Activated CD4-positive, alpha-beta T cell treated with anti-CD3 and anti-CD28 coated beads, Interleukin-2, amount 50 U/mL, for 48 hours (primary cell): ENCODE data around the gene ANXA2.
A peak's percentile ranks its signal among the peaks of the same experiment; 100 is the strongest.

Source experiments
- DNase-seq, 2 experiments: peaks; one replicate each; pipeline ENCODE4 v3.0.0-alpha.2; 2020

Gene ANXA2

DNA sequence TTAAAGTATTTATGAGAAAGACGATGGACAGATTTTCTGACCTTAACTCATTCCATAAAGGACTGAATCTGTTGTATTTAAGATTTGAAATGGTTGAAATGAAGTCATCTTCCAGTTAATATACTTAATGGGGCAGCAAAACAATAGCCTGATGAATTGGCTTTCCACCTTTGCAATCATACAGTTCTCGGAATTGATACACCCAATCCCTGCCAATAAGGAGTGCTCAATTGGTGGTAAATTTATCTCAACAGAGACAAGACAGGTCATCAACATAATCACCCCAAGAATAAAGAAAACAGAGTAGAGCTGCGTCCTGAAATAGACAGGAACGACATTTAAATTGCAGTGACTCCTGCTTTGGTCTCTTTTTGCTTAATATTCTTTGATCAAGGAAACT lies 11.2 kb downstream of the ANXA2 start:
- no peak for DNase-seq

DNA sequence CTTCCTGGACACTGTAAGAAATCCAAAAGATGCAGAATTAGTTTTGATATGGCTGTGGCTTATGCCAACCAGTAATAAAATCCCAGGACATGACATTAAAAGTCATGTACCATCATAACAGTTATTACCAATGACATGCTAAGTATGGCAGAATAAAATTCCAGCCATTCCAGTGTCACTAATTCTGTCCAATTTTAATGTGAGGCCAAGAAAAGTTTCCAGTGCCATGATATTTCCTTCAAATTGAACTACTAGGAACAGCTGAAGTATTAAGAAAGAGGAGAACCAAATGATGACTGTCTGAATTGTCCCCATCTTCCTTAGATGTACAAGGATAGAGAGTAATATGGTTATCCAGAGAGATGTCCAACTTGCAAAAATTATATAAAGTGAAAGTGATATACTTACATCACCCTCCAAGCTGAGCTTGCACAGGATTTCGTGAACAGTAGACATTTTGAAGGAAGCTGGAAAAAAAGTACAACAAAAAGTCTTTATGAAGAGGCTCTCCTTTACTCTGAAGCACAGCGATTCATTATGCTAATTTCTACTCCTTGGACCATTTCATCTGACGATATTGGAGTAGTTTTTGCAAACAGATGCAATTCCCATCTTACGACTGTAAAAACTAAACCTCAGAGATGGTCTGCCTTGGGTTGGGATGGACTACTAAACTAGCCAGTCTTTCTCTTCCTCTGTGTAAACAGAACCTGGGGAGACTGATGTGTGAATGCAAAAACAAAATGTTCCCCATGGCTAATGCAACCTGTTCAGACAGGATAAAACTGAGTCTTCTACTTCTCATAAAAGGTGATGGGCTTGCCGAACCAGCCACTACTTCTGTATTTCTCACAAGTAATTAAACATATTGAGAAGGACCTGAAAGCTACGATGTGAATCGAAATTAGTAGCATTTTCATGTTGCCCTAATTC lies 11.9 kb downstream of the ANXA2 start:
- no peak for DNase-seq

DNA sequence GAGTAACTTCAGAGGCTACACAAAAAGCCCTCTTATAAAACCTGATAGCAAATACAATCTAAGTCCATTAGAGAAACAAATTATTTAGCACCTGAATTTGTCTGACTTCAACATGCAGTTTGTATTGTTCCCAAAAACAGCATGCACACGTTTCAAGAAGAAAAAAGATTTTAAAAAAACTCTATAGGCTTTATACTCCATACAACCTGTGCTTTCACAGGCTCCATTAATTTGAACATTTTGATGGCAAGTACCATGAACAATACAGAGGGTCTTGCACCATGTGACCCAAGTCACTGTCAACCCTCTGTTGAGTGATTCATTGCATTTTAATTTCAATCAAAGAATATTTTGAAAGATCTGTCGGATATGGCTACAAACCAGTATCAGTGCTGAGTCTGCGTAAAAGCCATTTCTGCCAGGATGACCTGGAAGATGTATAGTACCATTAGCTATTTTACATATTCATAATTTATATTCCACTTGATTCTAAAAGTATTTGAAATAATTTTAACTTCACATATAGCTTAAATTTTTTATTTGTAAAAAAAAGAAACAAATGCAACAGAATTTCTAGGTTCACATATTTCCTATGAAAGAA lies 13.2 kb downstream of the ANXA2 start:
- no peak for DNase-seq

DNA sequence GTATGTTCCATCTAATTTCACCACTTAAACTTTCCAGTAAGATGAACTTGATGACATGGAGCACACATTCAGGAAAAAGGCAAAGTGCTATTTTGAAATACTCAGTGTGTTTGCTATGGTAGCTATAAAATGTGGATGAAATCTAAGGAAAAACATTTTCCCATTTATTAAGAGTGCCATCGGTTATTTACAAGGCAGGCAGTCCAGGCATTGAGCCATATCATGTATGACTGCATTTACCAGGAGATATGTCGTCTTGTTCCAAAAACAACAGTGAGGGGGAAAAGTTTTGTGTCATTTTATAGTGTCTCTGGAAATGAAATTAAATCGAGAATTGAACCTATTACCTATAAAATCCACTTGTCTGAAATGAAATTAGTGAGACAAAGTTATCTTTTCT lies 13.7 kb downstream of the ANXA2 start:
- no peak for DNase-seq

DNA sequence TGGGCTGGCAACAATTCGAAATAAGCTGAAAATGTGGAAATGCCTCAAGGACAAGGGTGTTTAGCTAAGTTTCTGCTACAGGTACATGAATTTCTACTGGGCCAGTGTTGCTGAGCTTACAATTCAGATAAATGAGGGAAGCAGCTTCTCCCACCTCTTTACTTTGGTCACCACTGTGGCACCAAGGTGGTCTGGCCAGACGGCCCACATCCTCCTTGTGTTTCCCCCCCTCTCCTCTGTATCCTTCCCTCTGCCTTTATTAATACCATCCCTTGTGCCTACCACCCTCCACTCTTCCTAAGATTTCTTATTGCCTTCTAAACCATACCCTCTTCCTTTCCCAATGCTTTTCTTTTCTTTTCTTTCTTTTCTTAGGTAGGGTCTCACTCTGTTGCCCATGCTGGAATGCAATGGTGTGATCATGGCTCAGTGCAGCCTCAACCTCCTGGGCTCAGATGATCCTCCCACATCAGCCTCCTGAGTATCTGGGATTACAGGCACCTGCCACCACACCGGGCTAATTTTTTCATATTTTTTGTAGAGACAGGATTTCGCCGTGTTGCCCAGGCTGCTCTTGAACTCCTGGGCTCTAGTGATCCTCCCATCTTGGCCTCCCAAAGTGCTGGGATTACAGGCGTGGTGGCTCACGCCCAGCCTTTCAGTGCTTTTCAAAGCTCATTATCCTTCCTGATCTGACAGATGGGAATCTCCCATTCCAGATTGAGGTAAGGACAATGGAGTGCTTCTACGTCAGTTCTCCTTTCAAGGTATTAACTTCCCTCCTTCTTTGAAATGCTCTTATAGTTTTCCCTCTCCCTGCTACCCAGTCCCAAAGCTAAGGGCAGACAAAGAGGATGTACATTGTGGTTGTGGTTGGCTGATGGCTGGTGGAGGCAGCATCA lies 14.8 kb downstream of the ANXA2 start:
- no peak for DNase-seq

DNA sequence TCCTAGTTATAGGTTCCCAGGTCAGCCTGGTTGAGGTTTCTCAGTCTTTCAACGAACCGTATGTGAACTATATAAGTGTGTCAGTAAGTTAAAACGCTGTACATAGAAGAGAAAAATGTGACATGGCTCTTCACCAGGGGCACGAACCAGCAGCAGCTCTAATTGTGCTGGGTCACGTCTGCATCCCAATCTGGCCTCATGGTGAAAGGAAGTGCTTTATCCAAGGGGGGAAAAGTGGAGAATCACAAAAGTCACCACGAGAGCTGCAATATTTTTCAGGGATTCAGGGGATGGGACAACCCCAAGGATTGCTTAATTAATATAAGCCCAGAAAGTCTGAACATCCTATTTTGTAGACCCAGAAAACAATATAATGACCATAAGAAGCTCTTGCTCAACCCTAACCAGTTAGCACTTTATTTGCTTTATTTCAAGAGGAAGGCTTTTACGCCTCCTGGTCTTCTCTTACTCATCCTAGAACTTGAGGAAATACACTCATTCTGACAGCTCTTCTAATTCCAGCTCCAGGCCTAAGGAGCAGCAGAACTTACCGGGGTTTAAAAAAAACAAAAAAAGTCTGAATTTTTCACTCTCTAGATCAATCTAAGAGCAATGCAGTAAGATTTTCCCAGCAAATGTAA lies 16.5 kb downstream of the ANXA2 start:
- no peak for DNase-seq

DNA sequence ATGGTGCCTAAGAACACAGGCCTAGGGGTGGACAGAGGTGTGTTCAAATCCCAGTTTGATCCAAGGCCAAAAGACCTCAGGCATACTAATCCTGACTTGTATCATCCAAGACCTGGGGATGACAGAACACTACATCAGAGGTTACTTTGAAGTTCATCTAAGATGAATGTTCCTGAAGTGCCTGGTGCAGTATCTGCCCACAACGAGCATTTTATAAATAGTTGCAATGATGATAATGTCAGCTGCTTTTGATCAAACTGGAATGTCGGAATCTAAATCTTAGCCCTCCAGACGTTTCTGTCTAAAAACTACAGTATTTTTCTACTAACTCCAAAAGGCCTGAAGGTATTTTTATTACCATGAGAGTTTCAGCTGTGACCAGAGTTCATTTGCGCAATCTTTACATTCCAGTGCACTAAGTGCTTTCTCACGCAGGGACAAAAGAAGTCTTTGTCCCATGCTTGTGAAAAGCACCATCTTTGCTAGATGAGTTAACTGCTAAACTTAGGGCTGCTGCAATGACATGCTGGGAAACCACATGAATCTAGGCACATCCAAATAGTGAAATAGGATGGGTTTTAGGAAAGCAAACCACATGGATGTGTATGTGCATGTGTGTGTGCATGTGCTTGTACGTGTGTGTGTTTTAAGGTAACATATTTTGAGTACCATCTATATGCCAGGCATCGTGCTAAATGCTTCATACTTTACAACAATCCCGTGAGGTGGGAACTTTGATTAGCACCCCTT lies 18.1 kb downstream of the ANXA2 start:
- DNase-seq: no peak

DNA sequence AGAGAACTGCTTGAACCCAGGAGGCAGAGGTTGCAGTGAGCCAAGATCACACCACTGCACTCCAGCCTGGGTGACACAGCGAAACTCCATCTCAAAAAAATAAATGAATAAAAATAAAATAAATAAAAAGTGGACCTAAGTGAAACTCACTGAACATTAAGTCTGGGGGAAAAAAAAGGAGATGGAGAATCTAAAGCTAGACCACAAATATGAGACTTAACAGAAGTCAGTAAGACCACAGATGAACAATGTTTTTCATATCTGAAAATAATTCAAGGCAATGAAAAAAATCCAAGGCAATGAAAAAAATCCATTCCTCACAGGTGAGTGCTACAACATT lies 18.6 kb downstream of the ANXA2 start:
- DNase-seq: no peak

DNA sequence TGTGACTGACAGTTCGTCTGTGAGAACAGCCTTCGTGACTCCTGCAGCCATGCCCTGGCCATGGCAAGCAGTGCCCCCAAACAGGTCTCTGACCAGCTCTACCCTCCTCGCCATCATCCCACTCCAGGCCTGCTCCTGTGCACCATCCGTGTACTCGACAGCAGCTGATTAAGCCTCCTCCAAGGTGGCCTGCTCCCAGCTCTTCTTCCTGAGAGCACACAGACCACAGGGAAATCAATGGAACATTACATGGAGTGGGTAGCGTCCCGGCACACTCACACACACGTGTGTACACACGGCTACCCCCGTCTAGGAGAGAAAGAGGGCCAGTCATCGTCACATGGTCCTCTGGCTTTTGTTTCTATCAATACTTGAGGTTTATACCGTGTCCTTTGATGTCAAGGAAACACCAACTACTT lies 21.1 kb downstream of the ANXA2 start:
- no peak for DNase-seq

DNA sequence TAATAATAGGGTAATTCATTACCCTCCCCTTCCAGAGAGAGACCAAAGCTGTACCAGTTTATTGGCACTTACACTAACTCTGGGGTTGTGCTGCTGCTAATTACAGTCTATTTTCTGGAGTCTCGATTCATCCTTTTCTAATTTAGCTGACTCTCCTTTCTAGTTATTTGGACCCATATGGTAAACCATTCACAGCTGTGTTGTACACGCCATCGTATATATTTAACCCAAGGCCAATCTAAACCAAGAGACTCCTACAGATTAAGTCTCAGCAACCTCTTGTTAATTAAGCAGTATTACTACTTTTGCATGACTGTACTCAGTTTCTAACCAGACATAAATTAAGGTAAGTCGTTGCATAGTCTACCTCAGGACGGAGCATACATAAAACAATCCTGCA lies 22.5 kb downstream of the ANXA2 start:
- no peak for DNase-seq

DNA sequence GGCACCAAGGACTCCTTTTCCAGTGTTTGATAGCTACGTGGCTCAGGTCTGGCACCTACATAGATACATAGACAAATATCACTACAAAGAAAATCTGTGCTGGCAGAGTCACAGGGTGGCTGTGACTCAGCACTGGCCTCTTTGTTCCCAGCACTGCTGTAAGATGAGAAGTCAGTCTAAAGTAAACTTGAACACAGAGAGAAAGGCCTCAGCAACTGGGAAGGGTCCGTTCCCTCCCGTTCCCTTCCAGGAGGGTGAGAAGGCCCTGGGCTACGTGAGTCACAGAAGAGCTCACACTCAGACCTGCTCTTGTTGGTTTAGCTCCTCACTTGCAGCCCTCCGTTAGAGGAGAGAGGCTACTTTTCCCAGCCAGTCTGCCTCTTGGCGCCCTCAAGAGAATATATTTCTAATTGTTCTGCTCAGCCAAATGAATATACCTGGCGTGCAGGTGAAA lies 23.1 kb downstream of the ANXA2 start:
- no peak for DNase-seq

DNA sequence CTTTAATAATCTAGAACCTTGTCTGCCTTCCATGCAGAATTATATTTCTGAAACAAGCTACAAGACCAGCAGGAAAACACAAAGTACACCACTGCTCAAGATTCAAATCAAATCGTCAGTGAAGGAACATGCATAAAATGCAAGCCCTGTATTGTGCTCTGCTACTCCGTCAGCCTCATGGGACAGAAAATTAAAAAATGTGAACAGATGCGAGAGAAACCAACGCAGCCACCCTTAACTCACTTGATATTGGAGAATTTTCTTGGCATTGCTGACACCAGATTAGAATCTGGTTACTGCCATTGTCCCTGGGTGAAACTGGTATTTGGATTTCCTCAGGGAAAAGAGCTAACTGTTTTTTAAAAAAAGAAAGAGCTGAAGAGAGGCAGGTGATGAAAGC lies 23.6 kb downstream of the ANXA2 start:
- DNase-seq: no peak

DNA sequence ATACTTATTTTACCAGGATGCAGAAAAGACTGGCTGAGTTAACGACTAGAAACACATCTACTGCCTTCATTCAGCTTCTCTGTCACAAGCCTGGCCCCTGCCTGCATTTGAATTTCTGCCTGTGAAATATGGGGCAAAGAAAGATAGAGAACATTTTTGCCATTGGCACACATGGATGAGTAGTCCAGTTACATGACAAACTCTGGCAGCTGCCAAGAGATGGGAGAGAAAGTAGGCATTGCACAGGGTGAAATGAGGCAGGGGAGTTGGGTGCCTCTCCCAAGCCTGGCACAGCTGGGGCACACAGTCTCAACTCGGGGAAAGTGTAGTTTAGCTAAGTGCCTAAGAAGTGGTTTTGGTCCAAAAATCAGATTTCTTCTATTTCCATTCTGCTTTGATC lies 24.0 kb downstream of the ANXA2 start:
- DNase-seq: no peak

DNA sequence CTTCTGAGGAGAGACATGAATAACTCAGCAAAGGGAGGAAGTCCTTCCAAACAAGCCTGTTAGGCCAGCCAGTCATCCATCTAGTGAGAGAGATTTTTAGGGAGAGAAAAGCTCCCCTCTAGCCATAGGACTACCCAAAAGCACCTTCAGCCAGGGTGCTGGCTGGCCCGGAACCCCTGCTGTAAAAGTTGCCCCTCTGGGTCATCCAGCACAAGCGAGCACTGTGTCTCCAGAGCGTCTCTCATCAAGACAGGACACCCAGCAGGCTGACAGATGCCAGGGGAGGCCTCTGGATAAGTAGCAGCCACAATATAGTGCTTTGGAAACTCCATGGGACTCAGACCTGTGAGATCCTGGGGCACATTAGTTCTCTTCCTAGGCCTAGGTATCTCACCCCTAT lies 24.5 kb downstream of the ANXA2 start:
- DNase-seq: no peak

DNA sequence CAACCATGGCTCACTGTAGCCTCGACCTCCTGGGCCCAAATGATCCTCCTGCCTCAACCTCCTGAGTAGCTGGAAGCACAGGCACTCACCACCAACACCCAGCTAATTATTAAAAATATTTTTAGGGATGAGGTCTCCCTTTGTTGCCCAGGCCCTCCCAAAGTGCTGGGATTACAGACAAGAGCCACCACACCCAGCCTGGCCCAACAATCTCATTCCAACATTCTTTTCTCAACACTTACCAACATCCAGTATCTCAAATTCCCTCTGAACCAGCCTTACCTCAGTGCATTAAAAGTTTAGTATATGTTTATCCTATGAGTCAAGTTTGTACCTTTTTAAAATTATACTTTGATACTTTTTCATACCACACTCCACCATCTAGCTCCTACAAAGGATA lies 25.0 kb downstream of the ANXA2 start:
- DNase-seq: no peak

DNA sequence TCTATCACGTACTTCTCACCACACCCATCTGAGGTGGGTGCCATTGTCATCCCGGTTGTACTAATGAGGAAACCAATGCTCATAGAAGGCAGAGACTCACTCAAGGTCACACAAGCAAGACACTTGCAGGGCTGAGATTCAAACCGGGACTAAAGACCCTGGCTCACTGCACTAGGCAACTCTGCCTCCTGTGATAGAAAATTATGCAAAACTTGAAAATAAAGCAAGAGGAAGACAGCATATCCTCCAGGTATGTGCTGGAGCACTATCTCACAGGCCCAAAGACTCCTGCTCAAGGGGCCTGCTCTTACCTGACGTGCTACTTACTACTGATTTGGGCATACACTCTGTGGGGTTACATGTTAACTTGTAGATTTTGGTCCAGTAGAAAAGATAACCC lies 25.6 kb downstream of the ANXA2 start:
- no peak for DNase-seq

DNA sequence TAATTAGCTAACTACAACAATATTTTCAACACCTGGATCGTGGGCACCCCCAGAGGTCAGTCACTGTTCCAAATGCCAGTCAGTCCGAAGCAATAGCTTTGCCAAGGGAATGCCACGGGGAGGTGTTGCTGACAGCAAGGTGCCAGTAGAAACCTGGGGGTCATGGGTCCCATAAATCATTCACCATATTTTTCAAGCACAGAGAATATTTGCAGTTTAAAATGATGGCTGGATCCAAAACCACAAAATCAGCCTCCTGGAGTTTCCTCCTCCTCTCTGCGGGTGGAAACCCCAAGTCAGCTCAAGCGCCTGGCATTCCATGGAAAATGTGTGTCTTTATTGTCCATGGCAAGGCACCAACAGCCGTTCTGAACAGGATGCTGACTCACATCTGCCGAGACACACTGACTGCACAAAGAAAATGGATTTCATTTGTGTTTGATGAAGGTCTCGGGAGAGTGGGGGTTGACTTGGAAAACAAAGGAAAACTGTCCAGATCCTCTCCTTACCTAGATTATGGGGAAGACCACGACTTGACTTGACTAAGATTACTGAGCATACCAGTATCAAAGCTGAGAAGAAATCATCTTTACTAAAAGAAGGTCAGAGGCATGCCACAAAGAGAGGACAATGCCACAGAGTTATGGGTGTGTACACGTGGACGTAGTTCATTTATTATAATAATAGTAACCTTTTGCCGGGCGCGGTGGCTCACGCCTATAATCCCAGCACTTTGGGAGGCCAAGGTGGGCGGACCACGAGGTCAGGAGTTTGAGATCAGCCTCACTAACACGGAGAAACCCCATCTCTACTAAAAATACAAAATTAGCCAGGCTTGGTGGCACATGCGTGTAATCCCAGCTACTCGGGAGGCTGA lies 26.4 kb downstream of the ANXA2 start:
- DNase-seq: peak; percentile 30 to 54

DNA sequence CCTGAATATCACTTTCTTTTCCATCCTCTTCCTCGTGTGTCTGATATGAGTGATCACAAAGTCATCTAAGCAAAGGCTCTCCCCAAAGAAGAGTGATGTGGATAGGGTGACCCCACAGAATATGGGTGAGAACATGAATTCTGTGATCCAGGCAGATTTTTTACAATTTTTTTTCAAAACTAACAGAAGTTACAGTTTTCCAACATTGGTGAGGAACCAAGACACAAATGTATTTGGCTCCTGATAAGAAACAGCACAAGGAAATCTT lies 27.0 kb downstream of the ANXA2 start:
- DNase-seq: no peak

DNA sequence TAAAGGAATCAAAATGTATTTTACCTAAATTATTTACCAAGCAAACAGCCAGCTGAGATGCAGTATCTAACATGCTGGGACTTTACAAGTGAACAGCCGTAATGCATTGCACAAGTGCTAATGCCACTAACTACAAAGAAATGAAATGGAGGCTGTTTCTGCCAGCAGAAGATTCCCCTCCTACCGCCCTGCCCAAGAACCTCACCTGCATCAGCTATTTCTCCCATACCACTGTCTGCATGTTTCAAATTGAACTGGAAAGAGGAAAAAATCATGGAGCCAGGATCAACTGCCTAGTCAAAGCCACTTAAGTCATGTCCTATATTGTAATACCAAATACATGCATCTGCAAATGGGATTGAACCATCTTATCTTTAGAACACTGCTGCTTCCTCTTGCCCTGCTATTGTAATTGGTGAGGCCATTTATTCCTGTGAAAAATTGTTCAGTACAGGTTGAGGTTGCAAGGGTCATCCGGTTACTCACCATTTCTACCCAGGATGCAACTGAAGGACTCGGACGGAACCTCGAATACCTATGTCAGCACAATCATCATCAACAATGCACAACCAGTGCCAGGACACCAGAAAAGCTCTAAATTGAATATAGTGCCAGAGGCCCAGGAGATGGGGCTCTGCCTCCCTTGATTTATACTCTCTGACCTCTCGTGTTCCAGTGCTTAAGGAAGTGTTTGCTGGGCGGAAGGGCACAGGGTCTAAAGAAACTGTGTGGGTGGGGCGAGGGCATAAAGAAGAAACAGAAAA lies 27.5 kb downstream of the ANXA2 start:
- DNase-seq: no peak

DNA sequence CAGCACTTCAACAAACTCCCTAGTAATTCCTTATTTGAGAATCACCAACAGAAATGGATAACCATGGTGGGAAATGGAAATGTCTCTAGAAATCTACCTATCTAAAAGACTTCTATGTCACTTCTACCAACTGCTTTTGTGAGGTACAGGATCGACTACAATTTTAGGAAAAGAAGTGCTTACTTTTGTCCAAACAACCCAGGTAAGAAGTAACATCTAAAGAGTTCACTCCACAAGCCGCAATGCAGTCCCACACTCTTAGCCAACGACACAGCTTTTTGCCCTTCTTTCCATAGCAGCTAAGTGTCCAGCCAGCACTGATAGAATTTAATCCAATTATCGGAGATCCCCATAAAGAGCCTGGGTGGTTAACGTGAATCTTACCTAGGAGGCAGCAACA lies 28.1 kb downstream of the ANXA2 start:
- no peak for DNase-seq

DNA sequence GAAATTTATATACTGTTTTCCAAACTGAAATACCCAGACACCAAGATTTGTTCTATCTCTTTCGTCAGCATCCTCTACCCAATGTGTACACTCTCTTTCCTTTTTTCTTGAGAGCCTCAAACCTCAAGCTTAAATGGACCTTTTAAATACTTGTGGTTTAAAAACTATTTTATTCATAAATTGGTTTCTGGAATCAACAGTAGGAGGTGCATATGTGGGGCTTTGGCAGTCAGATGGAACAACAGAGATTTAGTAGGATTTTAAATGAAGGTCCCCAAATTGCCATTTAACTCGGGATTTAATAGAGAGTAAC lies 33.2 kb downstream of the ANXA2 start:
- DNase-seq: no peak
